Stimulated activated CD4-positive, alpha-beta T cell treated with anti-CD3 and anti-CD28 coated beads, Interleukin-4, amount 100 ng/mL, for 48 hours (primary cell): ENCODE measurements around the gene DENND10.
"Not testable (repeated sequence)": the region's sequence is repeated elsewhere in the genome, so short reads cannot be mapped to it uniquely, and the experiment has no call there.

Source experiments
- DNase-seq, 2 donors: peaks; one replicate each; pipeline ENCODE4 v3.0.0-alpha.2; 2020; ENCODE audit warnings: low read depth in 2 of 2

The DENND10 gene

DNA sequence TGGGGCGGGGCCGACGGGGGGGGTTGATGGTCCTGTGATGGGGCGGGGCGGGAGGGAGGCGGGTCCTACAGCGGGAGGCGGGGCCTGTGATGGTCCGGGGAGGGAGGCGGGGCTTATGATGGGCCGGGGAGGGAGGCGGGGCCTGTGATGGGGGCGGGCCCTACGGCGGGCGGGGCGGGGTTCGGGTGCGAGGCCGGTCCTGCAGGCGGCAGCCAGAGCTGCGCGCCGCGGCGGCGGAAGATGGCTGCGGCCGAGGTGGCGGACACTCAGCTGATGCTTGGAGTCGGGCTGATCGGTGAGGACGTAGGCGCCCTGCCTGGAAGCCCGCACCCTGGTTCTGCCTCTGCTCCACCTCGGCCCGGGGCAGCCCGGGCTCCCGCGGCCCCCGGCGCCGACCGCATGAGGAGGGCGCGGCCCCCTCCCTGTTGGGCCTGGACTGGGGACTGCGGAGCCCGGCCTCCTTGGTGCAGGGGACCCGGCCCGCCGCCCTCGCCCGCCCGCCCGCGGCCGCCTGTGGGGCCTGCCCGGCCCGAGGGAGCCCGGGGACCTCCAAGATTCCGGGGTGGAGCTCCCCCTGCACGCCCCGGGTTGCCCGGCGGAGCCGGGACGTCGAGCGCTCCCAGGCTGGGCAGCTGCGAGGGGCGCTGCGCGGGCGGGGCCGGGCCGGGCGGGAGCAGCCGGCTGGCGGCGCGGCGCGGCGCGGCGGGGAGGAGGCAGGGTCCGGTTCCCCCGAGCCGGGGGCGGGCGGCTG is at the start of gene DENND10:
Gene DENND10, plus strand, starts transcription at position 211 of the 751 bp plus-strand sequence. Its CDS starts 30 bp downstream, at position 241.
- DNase-seq: peak; percentile 71 to 80

GRCh38 chr10:119055472-119055871 is 48.4 kb upstream of the DENND10 start:
- DNase-seq: no peak

DNA sequence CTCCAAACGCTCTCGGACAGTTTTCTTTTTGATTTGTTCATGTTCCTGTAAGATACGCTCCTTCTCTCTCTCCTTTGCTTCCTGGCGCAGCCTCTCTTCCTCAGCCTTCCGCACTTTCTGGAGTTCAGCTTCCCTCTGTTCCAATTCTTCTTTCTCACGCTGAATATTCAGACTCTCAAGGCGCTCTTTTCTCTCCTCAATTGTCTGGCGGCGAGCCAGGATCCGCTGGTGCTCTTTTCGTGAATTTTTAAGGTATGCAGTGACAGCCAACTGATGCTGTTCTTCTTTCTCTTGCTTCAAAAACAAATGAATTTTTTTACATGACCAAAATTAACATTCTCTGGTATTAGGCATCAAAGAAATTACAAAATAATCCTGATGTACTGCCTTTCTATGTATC is 45.9 kb upstream of the DENND10 start:
- no peak for DNase-seq

DNA sequence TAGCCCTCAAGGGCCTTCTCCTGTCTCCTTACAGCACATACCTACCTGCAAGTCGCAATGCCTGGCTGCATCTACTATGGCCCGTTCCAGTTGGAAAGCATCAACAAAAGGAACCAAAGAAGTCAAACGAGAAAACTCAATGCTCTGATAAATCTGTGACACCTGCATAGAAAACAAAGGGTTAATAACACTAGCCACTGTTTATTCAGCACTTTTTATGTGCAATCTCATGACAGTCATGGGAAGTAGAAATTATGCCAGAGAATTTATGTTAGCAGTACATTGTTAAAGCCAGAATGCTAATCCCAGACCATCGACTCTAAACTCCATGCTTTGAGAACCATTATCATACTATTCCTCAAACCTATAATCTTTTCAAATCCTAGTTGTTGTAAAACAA is 44.4 kb upstream of the DENND10 start:
- DNase-seq: no peak

GRCh38 chr10:119060107-119060506 is 43.8 kb upstream of the DENND10 start:
- DNase-seq: no peak

DNA sequence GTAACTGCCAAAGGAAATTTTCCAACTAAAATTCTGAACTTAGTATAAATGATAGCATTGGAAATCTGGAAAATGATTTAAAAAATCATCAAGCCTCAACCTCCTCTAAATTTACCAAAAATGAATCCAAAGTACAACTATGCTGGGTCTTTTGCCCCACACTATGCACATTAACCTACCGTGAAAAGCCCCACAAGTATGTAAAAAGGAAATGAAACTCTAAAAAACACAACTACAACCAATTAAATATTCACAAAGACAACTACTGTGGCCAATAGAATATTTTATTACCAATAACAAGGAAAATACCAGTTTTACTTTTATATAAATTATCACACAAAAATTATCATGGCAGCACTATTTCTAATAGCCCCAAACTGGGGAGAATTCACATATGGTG is 42.6 kb upstream of the DENND10 start:
- DNase-seq: no peak

DNA sequence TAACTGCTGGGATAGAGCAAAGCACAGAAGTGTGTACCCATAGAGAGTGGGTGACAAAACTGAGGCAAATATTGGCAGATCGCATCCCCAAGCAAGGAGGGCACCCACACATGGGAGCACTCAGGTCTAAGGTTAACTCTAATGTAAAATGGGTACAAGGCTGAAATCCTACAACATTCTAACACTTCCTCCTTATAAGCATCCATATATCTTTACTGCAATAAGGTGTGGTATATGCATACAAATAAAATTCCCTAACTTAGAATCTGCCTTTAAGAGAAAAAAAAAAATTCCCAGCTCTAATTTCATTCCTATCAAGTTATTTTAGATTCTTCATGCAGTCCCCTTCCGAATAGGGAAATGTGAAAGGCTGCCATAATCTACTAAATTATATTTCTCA is 42.0 kb upstream of the DENND10 start:
- no peak for DNase-seq

- no peak for DNase-seq
Observed at GRCh38 chr10:119070395-119071165, 33.3 kb upstream of the DENND10 start.

- DNase-seq: no peak
Observed at GRCh38 chr10:119073584-119073983, 30.3 kb upstream of the DENND10 start.

DNA sequence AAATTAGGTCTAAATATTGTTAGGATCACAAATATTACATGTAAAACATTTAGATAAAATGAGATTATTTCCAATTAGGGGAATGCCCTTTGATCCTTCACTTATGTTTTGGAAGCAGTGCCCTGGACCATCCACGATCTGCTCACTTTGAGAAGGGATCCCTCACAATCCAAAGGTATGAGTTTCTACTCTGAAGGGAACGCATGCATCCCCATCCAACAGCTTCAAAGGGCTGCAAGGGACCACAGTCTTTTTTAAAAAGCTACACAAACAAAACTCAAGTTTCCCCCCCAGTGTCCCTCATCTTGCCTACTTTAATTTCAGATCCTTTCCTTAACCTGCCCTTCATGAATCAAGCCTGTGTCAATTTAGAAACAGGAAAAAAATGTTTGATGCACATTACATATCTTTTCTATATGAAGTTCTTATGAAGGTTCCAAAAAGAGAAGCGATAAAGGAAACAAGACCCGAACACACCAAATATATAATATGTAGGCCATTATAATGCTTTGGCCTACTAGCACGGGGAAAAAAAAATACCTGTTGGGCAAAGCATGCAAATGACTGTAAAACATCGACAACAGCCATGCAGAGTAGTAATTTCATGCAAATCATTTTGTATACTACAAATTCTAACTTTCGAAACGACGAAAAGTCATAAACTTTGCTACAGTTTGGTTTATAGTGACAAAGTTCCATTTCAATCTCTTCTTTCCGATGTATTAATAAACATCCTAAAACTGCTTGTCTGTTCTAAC is 25.3 kb upstream of the DENND10 start:
- no peak for DNase-seq

- peak; percentile 57 to 64 for DNase-seq
Observed at GRCh38 chr10:119079599-119080520, 24.1 kb upstream of the DENND10 start.

DNA sequence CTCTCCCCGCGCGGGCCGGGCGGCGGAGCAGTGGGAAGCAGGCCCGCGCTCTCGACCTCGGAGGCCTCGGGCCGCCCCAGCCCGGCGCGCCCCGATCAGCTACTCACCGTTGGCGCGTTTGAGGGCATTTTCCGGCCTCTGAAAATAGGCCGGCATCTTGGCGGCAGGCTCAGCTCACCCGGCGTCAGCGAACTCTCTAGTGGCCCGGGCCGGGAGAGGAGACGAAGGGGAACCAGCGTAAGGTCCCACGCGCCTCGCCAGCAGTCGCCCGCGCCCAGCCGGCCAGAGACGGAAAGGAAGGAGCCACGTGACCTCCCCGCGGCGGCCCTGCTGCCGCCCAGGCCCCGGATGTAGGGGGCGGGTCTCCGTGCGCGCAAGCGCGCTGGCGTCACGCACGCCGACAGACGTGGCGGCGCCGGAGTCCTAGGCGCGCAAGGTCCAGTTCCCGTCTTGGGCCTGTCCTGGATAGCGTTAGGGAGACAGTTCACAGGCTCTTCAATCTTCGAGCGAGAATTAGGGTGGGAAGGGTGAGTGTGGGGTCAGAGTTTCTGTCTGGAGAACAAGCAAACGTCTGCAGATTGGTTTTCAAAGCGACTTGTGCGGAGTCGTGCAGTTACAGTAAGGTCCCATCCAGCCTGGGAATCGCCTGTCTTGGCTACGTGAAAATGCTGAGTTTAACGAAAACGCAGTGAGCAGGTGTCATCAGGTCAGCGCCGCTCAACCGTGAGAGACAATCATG is 23.2 kb upstream of the DENND10 start, which contains the start of gene EIF3A:
Gene EIF3A, minus strand, starts transcription at position 297 of the 739 bp plus-strand sequence. Its CDS starts 141 bp downstream, at position 156.
- peak; percentile 90 to 91 for DNase-seq

GRCh38 chr10:119084896-119085295 is 19.0 kb upstream of the DENND10 start:
- no peak for DNase-seq

DNA sequence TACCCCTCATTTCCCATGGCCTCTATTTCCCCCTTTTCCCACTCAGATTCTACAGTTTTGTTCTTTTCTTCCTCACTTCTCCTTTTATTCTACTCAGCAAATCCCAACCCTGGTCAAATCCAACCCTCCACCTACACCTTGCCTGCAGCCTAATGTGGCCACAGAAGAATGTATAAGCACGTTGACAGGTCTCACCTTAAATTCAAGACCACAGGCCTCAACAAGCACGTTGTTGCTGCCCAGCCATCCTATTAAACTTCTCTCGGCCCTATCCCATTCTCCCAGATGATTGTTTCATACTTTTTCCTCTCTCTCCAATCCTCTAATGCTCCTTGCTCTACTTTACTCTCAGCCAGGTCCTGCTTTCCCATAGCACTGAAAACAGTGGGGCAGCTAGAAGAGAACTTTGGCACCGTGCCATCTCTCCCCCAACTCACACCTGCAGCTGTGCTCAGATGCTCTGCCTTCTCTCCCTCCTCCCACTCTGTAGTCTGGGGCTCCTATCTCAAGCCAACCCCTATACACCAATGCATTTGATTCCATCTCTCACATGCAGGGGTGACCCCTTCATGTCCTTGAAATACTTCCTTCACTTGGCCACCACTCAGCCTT is 16.5 kb upstream of the DENND10 start:
- DNase-seq: no peak

- DNase-seq: peak in 1 of 2 donors; percentile 59
Observed at GRCh38 chr10:119090026-119090795, 13.7 kb upstream of the DENND10 start.

- no peak for DNase-seq
Observed at GRCh38 chr10:119090968-119091367, 12.9 kb upstream of the DENND10 start.

DNA sequence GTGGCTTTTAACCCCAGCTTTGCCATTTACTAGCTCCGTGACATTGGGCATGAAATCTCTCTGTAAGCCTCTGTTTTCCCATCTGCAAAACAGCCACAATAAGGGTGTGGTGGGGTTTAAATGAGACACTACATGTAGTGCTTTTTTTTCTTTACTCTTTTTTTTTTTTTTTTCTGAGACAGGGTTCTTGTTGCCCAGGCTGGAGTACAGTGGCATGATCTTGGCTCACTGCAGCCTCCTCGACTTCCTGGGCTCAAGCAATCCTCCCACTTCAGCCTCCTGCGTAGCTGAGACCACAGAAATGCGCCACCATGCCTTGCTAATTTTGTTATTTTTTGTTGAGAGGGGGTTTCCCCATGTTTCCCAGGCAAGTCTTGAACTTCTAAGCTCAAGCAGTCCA is 8.3 kb upstream of the DENND10 start:
- no peak for DNase-seq

- not testable (repeated sequence) for DNase-seq
Observed at GRCh38 chr10:119096641-119097415, 7.1 kb upstream of the DENND10 start.
